NCI-H2081 treated with DMSO at 0.1 percent for 48 hours (cell line): ENCODE measurements around the gene CCDC7.
"Not testable (repeated sequence)": the region's sequence is repeated elsewhere in the genome, so short reads cannot be mapped to it uniquely, and the experiment has no call there.

Experiments
- DNase-seq: peaks from one replicate; lab custom pipeline; 2025; lab: John Stamatoyannopoulos, UW

CCDC7 gene

GRCh38 chr10:32577448-32577847 lies 131.5 kb downstream of the CCDC7 start:
- no peak for DNase-seq

GRCh38 chr10:32582946-32583345 lies 137.0 kb downstream of the CCDC7 start:
- no peak for DNase-seq

GRCh38 chr10:32598022-32598421 lies 152.1 kb downstream of the CCDC7 start:
- DNase-seq: not testable (repeated sequence)

- DNase-seq: no peak
Measured at GRCh38 chr10:32600317-32600716, 154.4 kb downstream of the CCDC7 start.

- not testable (repeated sequence) for DNase-seq
Measured at GRCh38 chr10:32601562-32601961, 155.6 kb downstream of the CCDC7 start.

- no peak for DNase-seq
Measured at GRCh38 chr10:32605787-32606186, 159.8 kb downstream of the CCDC7 start.

- not testable (repeated sequence) for DNase-seq
Measured at GRCh38 chr10:32610543-32610942, 164.6 kb downstream of the CCDC7 start.

- no peak for DNase-seq
Measured at GRCh38 chr10:32616438-32616837, 170.5 kb downstream of the CCDC7 start.

GRCh38 chr10:32618482-32618881 lies 172.5 kb downstream of the CCDC7 start:
- no peak for DNase-seq

- no peak for DNase-seq
Measured at GRCh38 chr10:32621969-32622368, 176.0 kb downstream of the CCDC7 start.

- DNase-seq: no peak
Measured at GRCh38 chr10:32622409-32622808, 176.5 kb downstream of the CCDC7 start.

- no peak for DNase-seq
Measured at GRCh38 chr10:32627183-32627582, 181.2 kb downstream of the CCDC7 start.

- DNase-seq: no peak
Measured at GRCh38 chr10:32629910-32630309, 184.0 kb downstream of the CCDC7 start.

GRCh38 chr10:32646535-32646934 lies 200.6 kb downstream of the CCDC7 start:
- no peak for DNase-seq

GRCh38 chr10:32650246-32650655 lies 204.3 kb downstream of the CCDC7 start:
- DNase-seq: no peak

- not testable (repeated sequence) for DNase-seq
Measured at GRCh38 chr10:32657430-32657829, 211.5 kb downstream of the CCDC7 start.

GRCh38 chr10:32661346-32661745 lies 215.4 kb downstream of the CCDC7 start:
- no peak for DNase-seq

- DNase-seq: no peak
Measured at GRCh38 chr10:32680803-32681557, 235.0 kb downstream of the CCDC7 start.

GRCh38 chr10:32684291-32684690 lies 238.4 kb downstream of the CCDC7 start:
- DNase-seq: no peak

- no peak for DNase-seq
Measured at GRCh38 chr10:32687116-32687515, 241.2 kb downstream of the CCDC7 start.

GRCh38 chr10:32687546-32687945 lies 241.6 kb downstream of the CCDC7 start:
- DNase-seq: no peak

GRCh38 chr10:32692174-32692573 lies 246.2 kb downstream of the CCDC7 start:
- DNase-seq: no peak

- DNase-seq: no peak
Measured at GRCh38 chr10:32693441-32693979, 247.6 kb downstream of the CCDC7 start.

- DNase-seq: not testable (repeated sequence)
Measured at GRCh38 chr10:32699683-32700082, 253.7 kb downstream of the CCDC7 start.
